ENCODE results near the gene RPL10A.

RPL10A gene

DNA sequence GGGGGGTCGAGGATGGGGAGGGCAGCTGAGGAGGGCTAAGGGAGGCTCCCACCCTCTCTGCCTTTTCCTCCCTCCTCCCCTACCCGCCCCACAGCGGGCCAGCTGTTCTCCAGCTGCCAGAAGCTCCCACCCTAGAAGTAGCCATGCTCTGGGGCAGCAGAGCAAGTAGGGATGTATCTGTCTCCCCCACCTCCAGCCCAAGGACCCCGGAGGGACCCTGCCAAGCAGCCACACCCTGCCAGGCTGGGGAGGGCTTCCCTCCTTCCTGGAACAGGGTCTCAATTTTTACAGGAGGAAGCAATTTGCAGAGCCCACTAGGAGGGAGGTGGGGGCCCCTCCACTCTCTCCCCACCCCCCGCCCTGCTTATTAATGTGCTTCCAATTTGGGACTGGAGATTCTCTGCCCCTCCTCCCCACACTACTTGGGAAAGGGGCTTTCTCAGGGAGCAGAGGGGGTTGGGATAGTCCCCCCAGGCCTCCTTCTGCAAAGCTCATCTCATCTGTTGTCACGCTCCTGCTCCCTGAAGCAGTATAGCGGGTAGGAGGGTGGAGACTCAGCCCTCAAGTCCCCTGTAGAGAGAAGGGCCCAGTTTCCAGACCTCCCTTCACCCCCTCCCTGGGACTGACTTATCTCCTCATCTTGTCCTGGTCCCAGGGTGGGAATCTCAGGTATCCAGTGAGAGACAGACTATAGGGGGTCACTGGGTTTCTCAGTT is 24.2 kb downstream of the RPL10A start:
- DNase-seq (ENCODE audit: low read depth in 2 of 2): no peak

DNA sequence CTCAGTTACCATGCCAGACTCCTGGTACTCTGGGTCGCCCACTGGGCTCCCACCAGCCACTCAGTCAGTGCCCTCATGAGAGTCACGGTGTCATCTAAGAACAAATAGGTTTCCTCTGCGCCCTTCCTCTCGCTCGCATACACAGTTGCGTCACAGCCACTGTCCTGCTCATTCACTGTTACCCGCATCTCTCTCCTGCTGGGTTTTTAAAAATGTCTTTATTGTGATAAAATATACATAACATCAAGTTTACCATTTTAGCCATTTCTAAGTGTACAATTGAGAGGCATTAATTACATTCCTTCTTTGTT is 24.7 kb downstream of the RPL10A start:
- no peak for DNase-seq (ENCODE audit: low read depth in 2 of 2)

DNA sequence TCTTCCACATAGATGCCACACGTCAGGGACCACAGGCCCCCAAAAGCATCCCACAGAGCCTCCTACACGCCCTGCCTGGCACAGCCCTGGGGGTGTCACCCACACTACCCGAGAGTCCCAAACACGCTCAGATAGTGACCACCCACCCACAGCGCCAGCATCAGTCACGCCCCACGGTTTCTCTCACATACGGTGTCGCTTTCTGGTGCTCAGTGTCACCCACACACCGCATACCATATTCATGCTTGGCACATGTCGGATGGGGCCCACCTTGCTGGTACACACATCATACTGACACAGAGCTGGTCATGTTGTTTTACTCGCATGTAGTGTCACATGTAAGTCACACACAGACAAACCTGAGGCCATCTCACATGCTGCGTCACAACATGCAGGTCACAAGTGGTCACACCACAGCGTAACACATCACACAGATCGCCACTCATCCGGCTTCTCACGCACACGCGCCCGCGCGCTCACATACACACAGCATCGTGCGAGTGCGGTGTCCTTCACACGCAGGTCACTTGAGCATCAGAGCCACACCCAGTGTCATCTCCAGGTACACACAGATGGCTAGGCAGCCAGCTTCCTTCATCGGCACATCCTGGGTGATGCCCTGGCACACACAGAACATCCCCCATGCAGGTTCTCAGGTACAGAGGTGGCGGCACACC is 25.2 kb downstream of the RPL10A start:
- no peak for DNase-seq (ENCODE audit: low read depth in 2 of 2)

DNA sequence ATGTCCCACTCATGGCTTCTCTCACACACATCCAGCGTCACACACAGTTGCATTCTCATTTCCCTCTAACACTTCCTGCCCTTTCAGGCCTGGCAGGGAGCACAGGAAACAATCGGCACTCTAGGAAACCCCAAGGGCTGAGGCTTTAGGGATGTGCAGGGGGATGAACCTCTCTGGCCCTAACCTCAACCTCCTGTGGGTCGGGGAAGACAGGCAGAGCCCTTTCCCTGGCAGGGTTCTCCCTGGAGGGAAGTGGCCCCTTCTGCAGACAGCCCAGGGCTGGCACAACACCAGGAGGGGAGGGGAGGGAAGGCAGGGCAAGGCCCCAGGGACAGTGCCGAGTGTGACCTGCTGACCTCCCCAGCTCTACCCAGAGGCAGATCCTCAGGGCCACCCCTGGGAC is 26.0 kb downstream of the RPL10A start:
- DNase-seq (ENCODE audit: low read depth in 2 of 2): no peak

DNA sequence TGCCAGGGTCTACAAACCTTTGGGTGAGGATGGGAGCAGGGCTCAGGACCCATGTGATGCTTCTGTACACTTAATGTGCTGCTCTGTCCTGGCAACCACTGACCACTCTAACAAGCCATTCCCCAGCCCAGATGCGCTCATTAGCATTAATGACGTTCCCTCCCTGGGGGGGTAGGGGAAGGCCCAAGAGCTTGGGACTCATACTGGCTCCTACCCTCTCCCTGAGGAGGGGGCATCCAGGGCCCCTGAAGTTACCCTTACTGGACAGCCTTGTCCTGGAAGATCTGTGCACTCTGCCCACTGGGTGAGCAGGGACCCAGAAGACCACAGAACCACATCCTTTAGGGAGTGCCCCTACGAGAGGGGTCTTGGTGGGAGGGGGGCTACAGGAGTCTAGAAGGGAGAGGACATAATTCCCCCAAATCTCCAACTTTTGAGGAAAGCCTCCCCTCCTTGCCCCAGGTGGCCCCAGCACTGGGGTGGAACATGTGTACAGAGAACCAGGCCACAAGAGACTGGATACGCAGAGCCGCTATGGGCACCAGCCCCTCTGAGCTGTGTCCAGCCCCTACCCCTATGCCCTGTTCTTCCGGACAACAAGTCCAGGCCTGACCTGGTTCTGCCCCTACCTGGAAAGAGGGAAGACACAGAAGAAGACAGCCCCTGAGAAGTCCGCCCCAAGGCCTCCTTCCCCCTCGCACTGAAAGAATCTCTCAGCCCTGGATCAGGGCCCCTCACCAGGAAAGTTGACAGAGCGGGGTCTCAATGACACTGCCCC is 27.2 kb downstream of the RPL10A start:
- DNase-seq (ENCODE audit: low read depth in 2 of 2): no peak

DNA sequence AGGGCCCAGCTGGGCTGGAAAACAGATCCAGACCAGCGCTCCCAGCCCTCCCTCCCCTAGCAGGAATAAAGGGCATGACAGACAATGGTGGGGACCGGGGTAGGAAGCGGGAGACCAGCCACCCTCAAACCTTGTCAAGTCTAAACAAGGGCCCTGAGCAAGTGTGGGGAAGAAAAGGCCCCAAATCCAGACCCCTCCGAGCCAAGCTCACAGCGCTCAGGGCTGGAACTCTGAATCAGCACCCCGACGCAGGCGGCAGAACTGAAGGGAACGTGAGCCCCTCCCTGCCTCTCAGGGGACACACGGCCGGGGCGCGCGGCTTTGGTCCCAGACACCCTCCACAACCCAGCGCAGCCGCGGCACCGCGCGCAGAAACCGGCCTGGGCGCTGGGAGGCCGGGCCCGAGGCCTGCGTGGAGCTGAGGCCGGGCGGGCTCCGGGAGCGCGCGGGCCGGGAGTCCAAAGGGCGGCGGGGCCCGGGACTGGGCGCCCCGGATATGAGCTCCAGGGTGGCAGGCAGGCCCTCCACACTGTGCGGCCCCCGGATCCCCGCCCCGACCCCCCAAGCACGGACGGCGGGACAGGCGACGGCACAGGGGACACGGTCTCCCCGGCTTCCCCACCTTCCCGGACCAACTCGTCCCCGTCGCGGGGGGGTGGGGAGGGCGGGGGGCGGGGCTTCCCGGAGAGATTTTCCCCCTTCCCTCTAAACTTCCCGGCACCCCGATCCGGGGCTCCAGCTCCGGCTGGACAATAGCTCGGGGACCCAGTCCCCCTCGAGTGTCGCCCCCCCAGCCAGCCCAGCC is 28.0 kb downstream of the RPL10A start:
- no peak for DNase-seq (ENCODE audit: low read depth in 2 of 2)

DNA sequence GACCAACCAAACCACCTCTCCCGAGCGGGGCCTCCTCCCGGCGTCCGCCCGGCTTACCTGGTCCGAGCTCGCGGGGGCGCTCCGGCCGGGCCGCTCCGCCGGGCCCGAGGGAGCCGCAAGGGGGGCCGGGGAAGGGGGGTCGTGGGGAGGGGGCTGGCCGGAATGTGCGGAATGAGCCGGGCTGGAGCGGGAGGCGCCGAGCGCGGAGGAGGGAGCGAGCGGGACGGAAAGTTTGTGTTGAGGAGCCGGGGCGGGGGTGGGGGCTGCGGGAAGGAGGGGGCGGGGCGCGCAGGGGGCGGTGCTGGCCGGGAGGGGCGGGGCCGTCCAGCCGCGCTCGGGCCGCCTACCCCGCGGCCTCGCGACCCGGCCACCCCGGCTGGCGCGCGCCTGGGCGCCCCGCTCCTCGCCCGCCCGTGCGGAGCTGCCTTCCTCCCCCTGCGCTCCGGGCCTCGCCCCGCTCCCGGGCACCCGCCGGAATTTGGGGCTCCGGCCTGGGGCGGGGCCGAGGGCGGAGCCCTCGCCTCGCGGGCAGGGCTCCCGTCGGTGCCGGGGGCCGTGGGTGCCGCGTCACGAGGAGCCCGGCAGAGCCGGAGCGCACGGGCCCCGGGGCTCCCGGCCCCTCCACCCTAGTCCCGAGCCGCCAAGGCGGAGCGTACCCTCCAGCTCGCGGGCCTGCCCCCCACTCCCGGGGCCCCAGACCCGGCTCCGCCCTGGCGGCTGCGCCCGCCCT is 28.8 kb downstream of the RPL10A start, which contains the start of gene TEAD3:
TEAD3 (minus strand) TSS at position 239 of the 730 bp plus-strand sequence.
- peak; percentile 43 to 61 for DNase-seq (ENCODE audit: low read depth in 2 of 2)

DNA sequence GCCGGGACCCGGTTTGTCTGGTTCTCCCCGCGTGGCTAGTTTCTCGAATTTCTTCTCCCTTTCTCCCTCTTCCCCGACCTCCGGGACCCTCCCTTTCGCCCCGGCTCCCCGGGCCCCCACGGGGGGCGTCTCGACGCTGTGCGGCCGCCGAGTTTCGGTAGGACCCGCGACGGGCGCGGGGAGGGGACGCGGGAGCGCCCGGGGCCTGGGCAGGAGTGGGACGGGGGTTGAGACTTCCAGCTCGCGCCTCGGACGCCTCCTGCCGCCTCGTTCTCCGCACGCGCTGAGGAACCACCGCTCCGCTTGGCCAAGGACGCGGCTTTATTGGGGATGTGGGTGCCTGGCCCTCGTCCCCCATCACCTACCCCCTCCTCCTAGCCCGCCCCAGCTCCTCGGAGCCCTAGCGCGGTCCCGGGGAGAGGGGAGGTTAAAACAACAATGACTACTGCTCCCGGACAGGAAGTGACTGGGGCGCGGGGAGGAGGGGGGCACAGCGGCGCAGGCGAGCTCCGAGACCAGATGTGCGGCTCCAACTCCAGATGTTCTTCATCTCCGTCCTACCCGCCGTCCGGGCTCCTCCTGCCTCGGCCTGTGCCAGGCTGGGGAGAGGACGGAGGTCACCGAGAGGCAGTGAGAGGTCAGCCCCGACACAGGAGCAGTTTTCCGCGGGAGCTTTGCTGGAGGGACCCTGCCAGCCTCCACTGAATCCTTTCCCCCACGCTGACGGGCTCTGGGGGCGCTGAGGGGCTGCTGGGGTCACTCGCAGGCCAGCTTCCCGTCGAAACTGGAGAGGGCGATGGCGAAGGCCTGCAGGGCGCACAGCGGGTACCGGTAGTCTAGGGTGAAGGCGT is 29.6 kb downstream of the RPL10A start:
- peak in 1 of 2 donors; percentile 47 for DNase-seq (ENCODE audit: low read depth in 2 of 2)

DNA sequence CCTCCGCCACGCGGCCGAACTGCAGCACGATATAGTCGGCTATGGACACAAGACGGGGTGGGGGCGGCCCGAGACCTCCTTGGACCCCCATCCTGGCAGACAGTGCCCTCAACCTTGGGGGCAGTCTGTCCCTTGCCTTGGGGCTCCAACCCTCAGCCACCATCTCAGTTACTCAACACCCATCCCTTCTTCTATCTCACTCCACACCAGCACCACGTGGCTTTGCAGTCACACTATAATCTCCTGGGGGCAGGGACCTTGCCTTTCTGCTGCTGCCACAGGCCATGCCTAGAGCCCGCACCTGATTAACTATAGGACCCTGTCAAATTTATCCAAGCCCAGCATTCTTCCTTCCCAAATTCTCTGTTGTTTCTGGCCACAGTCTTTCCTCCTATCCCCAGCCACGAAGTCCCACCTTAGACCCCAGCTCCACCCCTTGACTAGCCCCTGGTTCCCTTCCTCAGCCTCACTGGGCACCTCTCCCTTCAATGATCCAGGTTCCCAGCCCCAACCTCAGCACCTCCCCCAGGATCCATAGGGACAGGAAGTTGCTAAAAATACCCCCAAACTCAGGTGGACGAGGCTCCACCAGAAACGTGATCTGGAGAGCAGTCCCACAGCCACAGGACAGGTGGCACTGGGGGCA is 30.3 kb downstream of the RPL10A start:
- DNase-seq (ENCODE audit: low read depth in 2 of 2): no peak

DNA sequence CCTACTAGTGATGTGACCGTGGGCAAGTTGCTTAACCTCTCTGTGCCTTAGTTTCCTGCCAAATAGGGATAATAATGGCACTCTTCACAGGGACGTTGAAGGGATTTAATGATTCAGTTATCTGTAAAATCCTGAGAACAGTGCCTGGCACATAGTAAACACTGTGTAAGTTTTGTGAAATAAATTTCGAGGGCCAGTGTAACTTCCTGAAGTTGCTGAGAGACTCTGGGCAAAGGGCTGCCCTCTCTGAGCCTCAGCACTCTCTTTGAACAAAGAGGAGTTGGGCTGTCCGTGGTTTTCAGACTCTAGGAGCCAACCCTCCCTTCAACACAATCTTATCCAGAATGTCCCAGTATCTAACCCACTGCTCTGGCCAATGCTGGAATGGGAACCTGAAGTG is 31.2 kb downstream of the RPL10A start:
- no peak for DNase-seq (ENCODE audit: low read depth in 2 of 2)

DNA sequence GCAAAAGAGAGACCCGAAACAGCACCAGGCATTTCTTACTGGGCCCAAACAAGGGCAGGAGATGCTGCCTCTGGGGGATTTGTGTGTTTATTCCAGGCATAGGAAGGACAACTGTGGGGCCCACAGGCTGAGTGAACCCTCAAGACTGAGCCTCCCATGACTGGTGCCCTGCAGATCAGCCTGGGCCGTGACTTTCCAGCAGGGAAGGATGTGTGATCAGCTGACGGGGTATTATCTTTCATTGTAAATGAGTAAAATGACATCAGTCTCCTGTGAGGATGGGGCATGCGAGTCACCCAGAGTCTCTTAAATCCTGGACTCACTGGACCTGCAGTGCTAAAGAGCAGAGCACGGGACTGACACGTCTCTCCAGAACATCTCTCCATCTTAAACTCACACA is 32.6 kb downstream of the RPL10A start:
- no peak for DNase-seq (ENCODE audit: low read depth in 2 of 2)

DNA sequence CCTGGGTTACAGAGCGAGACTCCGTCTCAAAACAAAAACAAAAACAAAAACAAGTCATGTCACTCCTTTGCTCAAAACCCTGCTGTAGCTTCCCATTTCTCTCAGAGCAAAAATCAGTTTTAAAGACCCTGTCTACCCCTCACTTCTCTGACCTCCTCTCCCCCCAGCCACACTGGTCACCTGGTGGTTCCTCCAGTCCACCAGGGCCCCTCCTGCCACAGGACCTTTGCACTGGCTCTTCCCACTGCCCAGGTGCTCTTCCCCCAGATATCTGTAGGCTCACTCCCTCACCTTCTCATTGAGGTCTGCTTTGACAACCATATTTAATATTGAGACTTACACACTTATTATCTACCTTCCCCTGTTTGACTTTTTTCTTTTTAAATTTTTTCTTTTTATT is 33.6 kb downstream of the RPL10A start:
- DNase-seq (ENCODE audit: low read depth in 2 of 2): no peak

DNA sequence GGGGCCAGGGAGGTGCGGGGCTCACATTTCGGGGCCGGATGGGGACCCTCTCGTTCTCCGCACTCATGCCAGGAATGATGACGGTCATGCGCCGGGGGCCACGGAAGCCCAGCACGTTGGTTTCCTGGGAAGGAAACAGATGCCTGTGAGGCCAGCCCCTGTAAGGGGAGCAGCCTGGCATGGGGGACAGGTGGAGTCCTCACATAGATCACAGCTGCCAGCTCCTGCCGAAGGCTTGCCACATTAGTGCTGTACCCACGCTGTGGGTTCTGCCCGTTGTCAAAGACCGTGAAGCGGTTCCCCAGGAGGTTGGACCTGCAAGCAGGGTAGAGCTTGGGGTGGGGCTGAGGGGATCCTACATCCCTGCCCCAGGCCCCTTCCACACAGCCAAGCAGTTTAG is 35.3 kb downstream of the RPL10A start:
- DNase-seq (ENCODE audit: low read depth in 2 of 2): no peak

DNA sequence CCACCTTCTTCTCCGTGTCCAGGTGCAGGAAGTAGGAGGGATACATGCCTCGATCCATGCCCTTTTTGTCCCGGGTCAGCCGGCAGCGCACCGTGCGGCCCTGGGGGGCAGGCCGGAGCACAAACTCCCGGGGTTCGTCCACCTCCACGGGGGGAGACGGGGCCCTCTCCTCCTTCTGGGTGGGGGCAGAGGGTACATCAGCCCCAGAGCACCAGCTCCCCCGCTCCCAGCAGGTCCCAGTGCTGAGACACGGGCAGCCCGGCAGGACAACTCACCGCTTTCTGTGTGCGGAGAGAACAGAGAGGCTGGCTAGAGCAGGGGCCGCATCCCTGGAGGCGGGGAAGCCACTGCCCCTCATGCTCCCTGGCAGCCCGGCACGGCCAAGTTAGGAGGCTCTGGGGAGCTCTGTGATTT is 37.8 kb downstream of the RPL10A start:
- no peak for DNase-seq (ENCODE audit: low read depth in 2 of 2)

DNA sequence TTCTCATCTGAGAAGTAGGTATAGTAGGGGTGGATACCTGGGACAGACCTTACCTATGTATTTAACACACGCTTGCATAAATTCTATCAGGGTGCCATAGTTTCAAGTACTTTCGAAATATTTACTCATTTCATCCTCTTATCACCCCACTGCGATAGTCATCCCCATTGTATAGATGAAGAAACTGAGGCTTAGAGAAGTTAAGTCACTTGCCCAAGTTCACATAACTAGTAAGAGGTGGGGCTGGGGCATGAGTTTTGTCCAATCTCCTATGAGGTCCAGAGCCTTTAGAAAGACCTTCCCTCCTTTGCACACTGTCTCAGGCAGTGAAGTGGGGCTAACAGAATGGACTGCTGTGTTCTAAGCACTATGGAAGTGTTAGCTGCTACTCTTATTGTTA is 38.3 kb downstream of the RPL10A start:
- DNase-seq (ENCODE audit: low read depth in 2 of 2): no peak

DNA sequence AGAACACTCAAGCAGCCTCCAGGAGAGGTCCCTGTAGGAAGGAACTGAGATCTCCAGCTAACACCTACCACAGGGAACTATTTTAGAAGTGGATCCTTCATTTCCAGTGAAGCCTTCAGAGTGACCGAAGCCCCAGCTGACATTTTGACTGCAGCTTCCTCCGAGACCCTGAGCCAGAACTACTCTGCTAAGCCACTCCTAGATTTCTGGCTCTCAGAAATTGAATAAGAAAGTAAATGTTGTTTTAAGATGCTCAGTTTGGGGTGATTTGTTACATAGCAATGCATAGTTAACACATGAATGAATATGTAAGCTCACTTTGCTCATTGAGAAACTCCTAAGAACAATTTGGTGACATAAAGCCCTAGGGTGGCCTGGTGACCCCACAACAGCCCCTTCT is 39.0 kb downstream of the RPL10A start:
- no peak for DNase-seq (ENCODE audit: low read depth in 2 of 2)

DNA sequence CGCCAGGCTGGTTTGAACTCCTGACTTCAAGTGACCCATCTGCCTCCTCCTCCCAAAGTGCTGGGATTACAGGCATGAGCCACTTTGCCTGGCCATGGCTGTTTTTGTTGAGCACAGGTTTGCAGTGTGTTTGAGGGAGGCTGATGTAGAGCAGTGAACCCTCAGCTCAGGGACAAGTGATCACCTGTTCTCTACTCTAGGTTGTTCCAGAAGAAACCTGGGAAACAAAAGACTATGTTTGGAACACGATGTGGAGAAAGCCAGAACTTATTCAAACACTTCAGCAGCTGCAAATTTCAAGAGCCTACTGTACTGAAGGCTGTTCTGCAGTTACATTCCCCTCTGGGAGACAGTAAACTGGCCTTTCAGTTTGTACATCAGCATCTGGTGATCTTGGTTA is 39.8 kb downstream of the RPL10A start:
- no peak for DNase-seq (ENCODE audit: low read depth in 2 of 2)

DNA sequence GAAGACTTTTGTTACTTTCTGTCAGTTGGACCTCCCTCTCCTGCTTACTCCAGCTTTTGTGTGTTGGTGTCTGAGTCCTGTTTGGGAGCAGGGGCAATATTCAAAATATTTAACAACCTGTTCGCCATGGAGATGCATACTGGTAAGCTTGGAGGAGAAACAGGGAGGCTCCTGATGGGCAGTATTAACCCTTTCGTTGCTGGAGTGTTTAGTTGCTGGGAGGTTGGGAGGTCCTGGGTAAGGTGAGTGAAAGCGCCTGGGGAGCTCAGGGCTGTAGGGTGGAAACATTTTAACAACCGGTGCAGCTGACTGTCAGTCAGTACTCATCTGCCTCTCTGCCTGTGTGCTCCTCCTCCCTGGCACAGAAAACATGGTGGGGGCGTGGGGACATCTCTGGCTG is 40.3 kb downstream of the RPL10A start:
- no peak for DNase-seq (ENCODE audit: low read depth in 2 of 2)

DNA sequence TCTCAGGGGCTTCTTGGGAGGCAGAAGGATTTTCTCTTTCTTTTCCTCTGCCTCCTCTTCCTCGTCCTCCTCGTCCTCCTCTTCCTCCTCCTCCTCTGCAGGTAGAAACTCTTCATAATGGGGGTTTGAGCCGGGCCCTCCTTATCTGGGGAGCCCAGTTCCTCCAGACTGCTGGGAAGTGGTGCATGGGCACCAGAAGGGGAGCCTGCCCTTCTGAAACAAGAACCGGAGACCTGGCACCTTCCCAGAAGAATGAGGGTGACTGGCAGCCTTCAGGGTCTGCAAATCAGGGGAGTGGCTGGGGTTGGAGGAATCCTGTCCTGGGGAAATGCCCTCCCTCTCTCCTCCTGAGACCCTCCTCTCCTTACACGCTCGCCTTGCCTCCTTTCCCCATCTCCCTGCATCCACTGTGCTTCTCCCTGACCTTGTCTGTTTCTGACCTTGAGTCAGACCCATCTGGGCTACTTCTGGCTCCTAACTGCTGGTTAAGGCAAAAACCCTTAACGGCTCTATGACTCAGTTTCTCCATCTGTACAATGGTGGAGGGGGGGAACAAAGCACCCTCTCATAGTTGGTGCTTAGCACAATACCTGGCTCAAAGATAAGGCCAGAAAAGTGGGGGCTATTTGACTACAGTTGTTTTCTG is 42.8 kb downstream of the RPL10A start:
- no peak for DNase-seq (ENCODE audit: low read depth in 2 of 2)

DNA sequence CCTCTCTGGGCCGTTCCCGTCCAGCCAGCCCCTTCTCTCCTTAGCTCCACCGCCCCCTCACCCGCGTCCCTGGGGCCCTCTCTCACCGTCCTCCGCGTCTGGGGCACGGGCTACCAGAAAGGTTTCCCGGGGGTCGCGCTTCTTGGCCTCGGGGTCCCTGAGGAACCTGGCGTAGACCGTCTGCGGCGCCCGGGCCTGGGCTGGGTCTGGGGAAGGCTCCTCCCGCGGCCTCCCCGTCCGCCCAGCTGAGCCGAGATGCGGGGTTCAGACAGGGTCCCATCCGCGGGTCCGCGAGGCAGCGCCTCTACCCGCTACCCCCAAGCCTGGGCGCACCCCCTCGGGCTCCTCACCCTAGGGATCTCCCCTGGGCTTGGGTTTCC is 43.4 kb downstream of the RPL10A start:
- DNase-seq (ENCODE audit: low read depth in 2 of 2): no peak

Measured in stimulated activated CD4-positive, alpha-beta T cell treated with anti-CD3 and anti-CD28 coated beads, Interleukin-1b, Interleukin-23, amount 100 ng/mL, for 4 hours (primary cell).